GM18870 (cell line): ENCODE results near the gene PIK3R3.

Source experiments
- ATAC-seq: cut with Tn5 transposase; IDR thresholded peaks from one replicate; pipeline ENCODE4 v1.9.1; 2021; ENCODE audit warnings: moderate library complexity; ENCODE audit not compliant: unreplicated experiment

PIK3R3 gene

DNA sequence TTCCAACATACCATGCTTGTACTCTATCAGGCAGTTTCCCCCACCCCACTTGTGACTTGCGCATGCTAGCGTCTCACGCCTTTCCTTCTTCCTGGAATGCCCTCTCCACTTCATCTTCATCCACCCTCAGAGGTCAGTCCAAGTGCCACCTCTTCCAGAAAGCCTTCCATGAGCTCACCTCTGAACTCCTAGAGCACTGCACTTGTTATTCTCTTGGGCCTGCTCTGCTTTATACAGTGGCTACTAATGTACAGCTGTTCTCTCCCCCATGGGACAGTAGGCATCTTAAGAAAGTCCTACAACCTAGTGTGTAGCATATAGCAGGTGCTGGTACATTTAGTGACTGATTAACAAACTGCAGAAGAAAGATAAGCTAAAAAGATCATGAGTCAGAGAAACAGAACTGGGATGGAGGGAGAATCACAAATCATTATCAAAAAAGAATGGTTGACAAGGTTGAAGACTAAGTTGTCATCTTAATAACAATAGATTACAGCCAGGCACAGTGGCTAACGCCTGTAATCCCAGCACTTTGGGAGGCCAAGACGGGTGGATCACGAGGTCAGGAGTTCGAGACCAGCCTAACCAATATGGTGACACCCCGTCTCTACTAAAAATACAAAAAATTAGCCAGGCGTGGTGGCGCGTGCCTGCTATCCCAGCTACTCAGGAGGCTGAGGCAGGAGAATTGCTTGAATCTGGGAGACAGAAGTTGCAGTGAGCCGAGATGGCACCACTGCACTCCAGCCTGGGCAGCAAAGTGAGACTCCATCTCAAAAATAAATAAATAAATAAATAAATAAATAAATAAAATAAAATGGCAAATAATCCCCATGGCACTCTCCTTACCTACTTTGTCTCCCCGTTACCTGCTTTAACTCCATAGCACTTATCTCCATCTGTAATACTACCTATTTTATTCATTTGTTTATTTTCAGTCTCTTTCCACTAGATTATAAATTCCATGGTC lies 26.2 kb upstream of the PIK3R3 start:
- ATAC-seq = no peak

DNA sequence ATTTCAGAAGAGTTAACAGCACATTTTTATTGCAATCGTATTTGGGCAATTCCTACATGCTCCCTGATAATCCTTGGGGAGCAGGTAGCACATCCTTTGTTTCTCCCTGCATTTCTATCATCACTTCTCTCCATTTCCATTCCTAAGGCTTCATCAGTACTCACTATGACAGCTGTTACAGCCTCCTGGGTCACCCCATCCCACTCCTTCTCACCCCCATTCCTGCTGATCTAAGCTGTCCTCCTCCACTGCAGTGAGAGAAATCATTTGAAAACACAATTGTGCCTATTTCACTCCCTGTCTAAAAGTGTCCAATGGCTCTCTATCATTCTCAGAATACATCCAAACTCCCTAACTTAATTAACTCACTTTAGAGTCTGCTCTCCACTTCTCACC lies 25.5 kb upstream of the PIK3R3 start:
- ATAC-seq = no peak

- ATAC-seq = no peak
Observed at GRCh38 chr1:46153732-46154131, 21.3 kb upstream of the PIK3R3 start.

DNA sequence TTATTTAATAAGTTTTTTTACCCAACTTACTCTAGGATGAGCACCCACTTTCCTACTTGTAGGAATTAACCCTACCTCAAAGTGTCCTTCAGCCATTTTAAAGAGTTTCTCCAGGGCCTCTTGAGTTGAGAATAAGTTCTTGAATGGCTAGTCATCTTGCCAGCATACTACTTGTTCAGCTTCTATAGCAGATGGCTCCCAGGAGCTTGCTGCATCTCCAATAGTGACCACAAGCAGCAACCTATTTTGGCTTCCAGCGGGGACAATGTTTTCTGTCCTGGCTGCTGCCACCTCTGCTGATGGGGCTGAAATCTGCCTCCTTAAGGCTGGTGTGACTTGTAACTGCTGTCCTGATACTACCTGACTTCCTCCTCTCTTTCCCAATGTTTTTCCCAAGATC lies 20.8 kb upstream of the PIK3R3 start:
- no peak for ATAC-seq

DNA sequence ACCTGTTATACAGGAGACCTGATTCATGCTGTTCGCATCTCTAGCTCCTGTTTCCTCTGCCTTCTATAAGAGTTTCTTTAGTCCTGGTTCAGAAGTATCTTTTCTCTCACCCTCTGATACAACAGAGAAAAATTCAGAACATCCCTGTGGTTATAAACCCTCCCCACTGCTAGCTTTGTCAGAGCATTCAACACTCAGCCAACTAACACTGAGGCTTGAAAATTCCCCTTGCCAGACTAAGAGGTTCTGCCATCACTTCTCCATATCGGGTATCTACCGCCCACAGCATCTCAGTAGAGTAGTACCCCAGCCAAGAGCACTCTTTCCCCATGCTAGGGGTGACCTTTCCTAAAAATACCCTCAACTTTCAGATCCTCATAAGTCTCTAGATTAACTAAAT lies 19.6 kb upstream of the PIK3R3 start:
- no peak for ATAC-seq

DNA sequence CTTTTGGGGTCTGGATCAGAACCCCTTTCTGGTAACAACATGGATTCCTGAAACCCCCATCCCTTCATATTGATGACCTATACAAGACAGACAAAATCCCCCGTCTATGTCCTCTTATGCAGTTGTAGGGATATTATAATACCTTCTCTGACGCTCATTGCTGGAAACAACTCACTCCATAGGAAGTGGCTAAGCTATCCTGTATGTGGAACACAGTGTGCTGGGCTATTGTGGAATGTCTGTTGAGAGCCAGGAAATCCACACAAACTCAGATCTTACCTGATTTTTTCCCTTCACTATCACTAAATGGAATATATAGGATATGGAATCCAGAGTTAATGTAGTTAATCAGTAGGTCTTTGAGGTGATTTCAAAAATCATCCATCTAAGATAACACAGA lies 17.7 kb upstream of the PIK3R3 start:
- ATAC-seq = no peak

DNA sequence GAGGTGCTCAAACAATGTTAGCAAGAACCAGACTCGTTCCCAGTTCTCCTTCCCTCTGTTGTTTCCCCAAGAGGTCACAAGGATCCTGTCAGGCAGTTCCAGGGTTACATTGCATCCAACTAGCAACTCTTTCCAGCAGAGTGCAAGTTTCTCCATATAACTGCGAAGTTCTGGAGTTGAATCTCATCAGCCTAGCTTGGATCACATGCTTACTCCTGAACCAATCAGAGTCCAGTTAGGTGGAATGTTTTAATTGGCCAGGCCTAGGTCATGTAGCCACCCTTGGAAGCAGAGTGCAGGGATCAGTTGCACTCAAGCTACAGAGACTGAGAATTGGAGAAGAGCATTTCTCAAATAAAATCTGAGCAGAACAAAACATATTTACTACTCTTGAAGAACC lies 15.9 kb upstream of the PIK3R3 start:
- ATAC-seq = no peak

DNA sequence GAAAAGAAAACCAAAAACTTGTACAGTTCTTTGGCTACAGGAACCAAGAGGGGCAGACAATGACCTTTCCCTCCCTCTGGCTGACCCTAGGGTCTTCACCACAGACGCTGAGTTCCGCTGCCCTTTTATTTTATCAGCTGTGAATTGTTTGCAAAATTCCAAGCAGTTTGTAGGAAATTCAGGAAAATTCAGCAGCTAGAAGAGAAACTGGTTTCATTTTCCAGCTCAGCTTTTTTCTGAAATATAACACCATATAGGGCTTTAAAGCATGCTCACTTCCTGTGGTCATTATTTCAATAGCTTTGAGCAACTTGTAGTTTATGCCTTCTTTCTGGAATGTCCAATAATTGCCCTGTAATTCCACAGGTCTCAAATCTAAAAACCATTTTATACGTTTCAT lies 5.5 kb upstream of the PIK3R3 start:
- ATAC-seq = no peak

- ATAC-seq = no peak
Observed at GRCh38 chr1:46136711-46137110, 4.3 kb upstream of the PIK3R3 start.

GRCh38 chr1:46134660-46135331 lies 2.4 kb upstream of the PIK3R3 start:
- no peak for ATAC-seq

DNA sequence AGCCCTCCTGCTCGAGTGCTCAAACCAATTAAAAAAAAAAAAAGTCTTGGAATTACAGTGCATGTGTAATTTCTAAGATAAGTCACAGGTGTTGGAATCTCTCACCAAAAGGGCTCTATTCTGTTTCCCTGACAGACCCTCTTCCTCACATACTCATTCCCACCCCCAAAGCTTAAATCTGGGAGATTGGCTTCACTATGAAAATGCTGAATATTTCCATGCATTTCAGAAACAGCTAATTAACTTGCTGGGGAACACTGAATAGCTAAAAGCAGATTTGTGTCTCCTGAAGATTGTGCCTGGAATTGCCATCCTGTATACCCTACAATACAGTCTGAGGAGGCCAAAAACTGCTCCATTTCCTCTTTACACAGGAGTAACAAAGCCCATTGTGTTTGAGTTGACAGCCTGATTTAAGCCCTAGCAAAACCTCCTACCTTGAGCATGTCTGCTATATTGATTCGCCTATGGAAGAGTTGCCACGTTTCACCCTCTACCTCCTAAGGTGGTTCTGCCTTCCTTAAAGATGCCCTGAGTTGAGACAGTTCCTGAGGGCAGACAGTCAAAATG lies 1.4 kb upstream of the PIK3R3 start:
- no peak for ATAC-seq

DNA sequence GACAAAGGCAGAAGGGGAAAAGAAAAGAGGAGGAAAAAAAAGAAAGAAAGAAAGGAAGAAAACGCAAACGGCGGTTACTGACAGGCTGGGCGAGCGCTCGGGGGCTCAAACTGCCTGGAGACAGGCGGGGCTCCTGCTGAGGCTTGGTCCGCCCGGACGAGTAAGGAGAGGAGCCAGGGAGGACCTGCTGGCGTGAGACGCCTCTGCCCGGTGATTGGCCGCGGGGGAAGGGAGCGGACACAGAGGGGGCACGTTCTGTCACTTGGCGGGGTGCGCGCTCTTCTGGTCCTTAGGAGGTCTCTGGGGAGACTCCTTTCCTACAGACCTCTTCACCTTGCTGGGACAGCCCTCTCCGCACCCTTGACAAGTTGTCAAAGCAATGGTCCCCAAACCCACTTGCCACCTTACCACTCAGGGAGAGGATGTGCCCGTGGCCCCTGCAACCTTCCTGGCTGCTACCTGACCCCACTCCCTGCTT lies 791 bp upstream of the PIK3R3 start:
- ATAC-seq = peak; percentile 35

DNA sequence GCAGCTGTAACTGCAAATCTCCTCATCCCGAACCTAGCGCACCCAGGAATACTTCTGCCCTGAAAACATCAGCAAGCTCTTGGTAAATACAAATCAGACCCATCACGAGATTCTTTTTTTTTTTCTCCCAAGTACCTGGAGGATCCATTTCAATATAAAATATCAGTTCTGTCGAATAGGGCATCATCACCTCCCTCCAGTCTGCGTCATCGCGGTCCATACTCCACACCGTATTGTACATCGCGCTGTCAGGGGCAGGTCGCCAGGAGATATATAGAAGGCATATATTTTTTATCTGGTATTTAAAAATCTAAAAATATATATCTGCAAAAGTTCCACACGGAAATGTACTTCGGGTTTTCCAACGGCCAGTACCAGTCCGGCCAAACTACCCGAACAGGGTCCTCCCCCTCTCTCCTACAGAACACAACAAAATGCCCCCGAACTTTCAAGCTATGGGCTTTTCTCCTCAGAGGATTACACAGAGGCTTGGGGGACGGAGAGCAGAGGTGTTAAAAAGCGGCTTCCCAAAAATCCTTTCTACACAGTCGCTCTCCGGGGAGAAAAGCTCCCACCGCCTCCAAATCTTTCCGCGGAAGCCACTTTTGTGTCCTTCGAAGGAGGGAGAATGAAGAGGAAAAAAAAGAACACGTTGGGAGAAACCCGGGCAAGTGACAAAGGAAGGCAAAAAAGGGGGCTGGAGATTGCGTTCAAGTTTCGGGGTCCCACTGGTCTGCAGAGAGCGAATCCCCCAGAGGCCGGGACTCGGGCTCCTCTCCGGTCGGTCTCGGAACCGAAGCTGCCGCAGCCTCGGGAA lies 509 bp downstream of the PIK3R3 start:
- no peak for ATAC-seq

DNA sequence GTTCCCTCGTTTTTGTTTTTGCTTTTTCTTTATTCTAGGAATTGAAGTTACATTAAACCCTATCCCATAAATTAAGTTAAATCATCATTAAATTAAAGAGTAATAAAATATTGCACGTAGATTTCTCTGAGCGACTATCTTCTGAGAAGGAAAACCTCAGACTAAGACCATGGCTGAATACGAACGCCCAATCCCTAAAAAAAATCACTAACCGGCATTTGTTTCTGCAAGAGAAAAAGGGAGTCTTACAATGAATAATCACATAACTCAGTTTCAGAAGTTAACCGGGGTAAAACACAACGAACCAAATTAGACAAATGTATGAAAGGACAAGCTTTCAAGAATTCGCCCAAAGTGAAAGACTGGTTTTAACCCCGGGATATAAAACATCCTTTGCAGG lies 1.3 kb downstream of the PIK3R3 start:
- no peak for ATAC-seq

GRCh38 chr1:46130606-46131005 lies 1.8 kb downstream of the PIK3R3 start:
- ATAC-seq = no peak

DNA sequence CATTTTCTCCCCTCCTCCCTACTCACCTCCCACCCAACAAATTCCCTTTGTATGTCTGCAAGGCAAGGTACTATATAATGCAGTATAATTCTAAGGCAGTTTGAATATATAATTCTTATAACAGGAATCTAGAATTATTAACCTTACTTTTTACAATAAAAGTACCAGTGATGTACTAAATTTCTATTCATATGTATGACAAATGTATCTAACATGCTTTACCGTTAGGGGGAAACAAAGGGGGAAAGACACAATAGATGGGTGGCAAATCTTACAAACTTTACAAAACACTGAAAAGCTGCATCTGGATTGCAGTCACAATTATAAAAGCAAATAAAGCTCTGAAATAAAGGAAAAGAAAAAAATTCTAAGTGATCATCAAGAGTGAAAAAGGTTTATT lies 2.3 kb downstream of the PIK3R3 start:
- no peak for ATAC-seq

- no peak for ATAC-seq
Observed at GRCh38 chr1:46128344-46128743, 4.1 kb downstream of the PIK3R3 start.

GRCh38 chr1:46118856-46119255 lies 13.6 kb downstream of the PIK3R3 start:
- no peak for ATAC-seq

DNA sequence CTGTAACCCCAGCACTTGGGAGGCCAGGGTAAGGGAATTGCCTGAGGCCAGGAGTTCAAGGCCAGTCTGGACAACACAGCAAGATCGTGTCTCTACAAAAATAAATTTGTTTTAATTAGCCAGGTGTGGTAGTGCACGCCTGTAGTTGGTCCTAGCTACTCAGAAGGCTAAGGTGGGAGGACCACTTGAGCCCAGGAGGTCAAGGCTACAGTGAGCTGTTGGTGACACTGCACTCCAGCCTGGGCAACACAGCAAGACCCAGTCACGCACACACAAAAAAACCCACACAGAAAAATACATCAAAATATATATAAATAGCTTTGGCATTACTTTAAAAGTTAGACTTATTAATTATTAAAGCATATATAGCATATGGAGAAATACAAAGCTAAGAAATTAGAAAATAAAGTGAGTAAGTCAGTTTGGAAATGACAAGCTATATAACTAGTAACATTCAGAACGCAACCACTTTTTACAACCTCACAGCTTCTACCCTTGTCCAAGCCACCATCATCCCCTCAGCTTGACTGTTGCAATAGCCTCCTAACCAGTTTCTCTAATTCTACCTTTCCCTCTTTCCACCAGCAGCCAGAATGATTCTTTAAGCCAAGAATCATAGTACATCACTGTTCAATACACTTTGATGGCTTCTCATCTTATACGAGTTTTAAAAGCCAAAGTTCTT lies 14.5 kb downstream of the PIK3R3 start:
- no peak for ATAC-seq

DNA sequence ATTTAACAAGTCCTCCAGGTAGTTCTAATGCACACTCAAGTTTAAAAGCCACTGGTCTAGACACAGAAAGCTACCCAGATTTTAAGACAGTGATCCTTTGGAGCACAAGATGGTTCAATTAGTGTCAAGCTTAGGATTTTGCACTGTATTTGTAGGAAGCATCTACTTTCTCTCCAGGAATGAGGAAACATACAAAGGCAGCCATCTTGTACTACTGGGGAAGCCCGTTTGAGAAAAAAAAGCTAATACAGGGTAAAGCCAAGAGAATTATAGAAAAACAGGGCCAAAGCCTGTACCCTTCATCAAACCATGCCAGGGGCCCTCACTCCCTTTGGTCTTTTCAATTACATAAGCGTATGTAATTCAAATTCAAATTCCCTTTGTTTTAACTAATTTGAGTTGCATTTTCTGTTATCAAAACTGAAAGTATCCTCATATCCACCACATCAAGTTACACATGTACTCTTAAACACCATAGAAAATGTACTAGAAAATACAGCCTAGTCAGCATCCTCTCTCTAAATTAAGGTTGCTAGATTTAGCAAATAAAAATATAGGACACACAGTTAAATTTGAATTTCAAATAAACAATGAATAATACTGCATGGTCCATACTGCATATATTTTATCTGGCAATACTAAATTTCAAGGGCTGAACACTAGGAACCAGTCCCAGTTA lies 17.4 kb downstream of the PIK3R3 start:
- no peak for ATAC-seq
